Trophoblast cell (in vitro differentiated cells and primary cell): ENCODE data around the gene TESMIN.

Experiments
- DNase-seq, 2 donors: peaks; one replicate each; pipeline ENCODE4 v3.0.0-alpha.2; 2016
- H2AFZ ChIP-seq: 2 replicates; pipeline ENCODE4 v1.6.1; 2013; ENCODE audit warnings: low read length, moderate library complexity, mild to moderate bottlenecking; ENCODE audit not compliant: insufficient read depth, poor library complexity
- H2AK5ac ChIP-seq: 2 replicates; pipeline ENCODE4 v1.6.1; 2013; ENCODE audit warnings: mild to moderate bottlenecking, low read length
- H2BK120ac ChIP-seq: 2 replicates; pipeline ENCODE4 v1.6.1; 2013; ENCODE audit warnings: low read length, mild to moderate bottlenecking, moderate library complexity; ENCODE audit not compliant: insufficient read depth, poor library complexity
- H2BK12ac ChIP-seq: 2 replicates; pipeline ENCODE4 v1.6.1; 2013; ENCODE audit warnings: mild to moderate bottlenecking, low read length, moderate library complexity
- H2BK5ac ChIP-seq: 2 replicates; pipeline ENCODE4 v1.6.1; 2013; ENCODE audit warnings: low read length, low read depth, moderate library complexity, mild to moderate bottlenecking; ENCODE audit not compliant: poor library complexity
- H3K14ac ChIP-seq: 2 replicates; pipeline ENCODE4 v1.6.1; 2013; ENCODE audit warnings: mild to moderate bottlenecking, low read length
- H3K18ac ChIP-seq: 2 replicates; pipeline ENCODE4 v1.6.1; 2013; ENCODE audit warnings: mild to moderate bottlenecking, low read length
- H3K23ac ChIP-seq: 2 replicates; pipeline ENCODE4 v1.6.1; 2013; ENCODE audit warnings: low read length
- H3K27ac ChIP-seq: 2 replicates; pipeline ENCODE4 v1.5.1; 2013; ENCODE audit warnings: low read depth, mild to moderate bottlenecking, inconsistent platforms, low read length, moderate library complexity
- H3K27me3 ChIP-seq: 2 replicates; pipeline ENCODE4 v1.6.1; 2013; ENCODE audit warnings: inconsistent platforms, mild to moderate bottlenecking, low read length, moderate library complexity; ENCODE audit not compliant: insufficient read depth
- H3K36me3 ChIP-seq, 2 experiments: 1 replicate in 1 of 2; 2 replicates in 1 of 2; pipeline ENCODE4 v1.6.1; 2013; ENCODE audit warnings: low read length in 2 of 2, mild to moderate bottlenecking in 2 of 2, moderate library complexity in 1 of 2; ENCODE audit not compliant: insufficient read depth in 2 of 2, control insufficient read depth in 1 of 2
- H3K4ac ChIP-seq: 2 replicates; pipeline ENCODE4 v1.6.1; 2013; ENCODE audit warnings: low read depth, mild to moderate bottlenecking, low read length, moderate library complexity
- H3K4me1 ChIP-seq, 2 experiments: 1 replicate in 1 of 2; 2 replicates in 1 of 2; pipeline ENCODE4 v1.6.1; 2013; ENCODE audit warnings: low read length in 2 of 2, mild to moderate bottlenecking in 2 of 2, moderate library complexity in 1 of 2; ENCODE audit not compliant: insufficient read depth in 2 of 2, control insufficient read depth in 1 of 2
- H3K4me2 ChIP-seq: 2 replicates; pipeline ENCODE4 v1.6.1; 2013; ENCODE audit warnings: inconsistent platforms, mild to moderate bottlenecking, low read length, moderate library complexity
- H3K4me3 ChIP-seq: 2 replicates; pipeline ENCODE4 v1.5.1; 2013; ENCODE audit warnings: mild to moderate bottlenecking, low read depth, low read length, inconsistent platforms
- H3K79me1 ChIP-seq: one replicate; pipeline ENCODE4 v1.6.1; 2013; ENCODE audit warnings: low read length
- H3K79me2 ChIP-seq: 2 replicates; pipeline ENCODE4 v1.6.1; 2013; ENCODE audit warnings: low read length, mild to moderate bottlenecking; ENCODE audit not compliant: control insufficient read depth, insufficient read depth, poor library complexity
- H3K9ac ChIP-seq: 2 replicates; pipeline ENCODE4 v1.6.1; 2013; ENCODE audit warnings: mild to moderate bottlenecking, low read length
- H3K9me3 ChIP-seq: 2 replicates; pipeline ENCODE4 v1.6.1; 2013; ENCODE audit warnings: low read depth, mild to moderate bottlenecking, control low read depth, inconsistent platforms, low read length; ENCODE audit not compliant: insufficient read depth
- H4K12ac ChIP-seq: 2 replicates; pipeline ENCODE4 v1.6.1; 2013; ENCODE audit warnings: low read depth, mild to moderate bottlenecking, low read length, moderate library complexity
- H4K8ac ChIP-seq: 2 replicates; pipeline ENCODE4 v1.6.1; 2013; ENCODE audit warnings: low read depth, mild to moderate bottlenecking, low read length, moderate library complexity
- H4K91ac ChIP-seq: one replicate; pipeline ENCODE4 v1.6.1; 2013; ENCODE audit warnings: low read depth, mild to moderate bottlenecking, low read length, moderate library complexity
- WGBS: extraction: QIAGEN DNeasy Blood & Tissue Kit; methylation state at CpG from one replicate; pipeline ENCODE4 v1.1.7; 2013; ENCODE audit warnings: missing lambda C conversion rate; ENCODE audit not compliant: insufficient read length, insufficient coverage; ENCODE audit errors: extremely low coverage; 5-methylcytosine and 5-hydroxymethylcytosine counted together

TESMIN gene

GRCh38 chr11:68660066-68660810, 91.1 kb downstream of the TESMIN start:
- H2AFZ ChIP-seq: no peak overlapping the region
- no peaks in the 10 kb centered on the region for H3K79me1 ChIP-seq
- WGBS: no CpG with 5 or more reads among the region's 18 CpGs
- no peak overlapping the region for H3K4me3 ChIP-seq
- H3K23ac ChIP-seq: no peak overlapping the region
- H3K79me2 ChIP-seq: no peaks in the 10 kb centered on the region
- H3K4me2 ChIP-seq: no peak overlapping the region
- no peak for DNase-seq
- H3K27ac ChIP-seq: no peak overlapping the region
- no peak overlapping the region for H3K14ac ChIP-seq
- no peak overlapping the region for H3K9ac ChIP-seq
- peaks cover 12% of the 10 kb centered on the region for H3K9me3 ChIP-seq
- no peak overlapping the region for H2BK5ac ChIP-seq
- H3K4ac ChIP-seq: no peak overlapping the region
- no peak overlapping the region for H4K91ac ChIP-seq
- H3K18ac ChIP-seq: no peak overlapping the region
- H2BK12ac ChIP-seq: no peak overlapping the region
- no peak overlapping the region for H4K8ac ChIP-seq
- H2BK120ac ChIP-seq: no peak overlapping the region
- no peak overlapping the region for H4K12ac ChIP-seq
- H3K36me3 ChIP-seq: no peaks in the 10 kb centered on the region
- no peaks in the 10 kb centered on the region for H3K4me1 ChIP-seq
- no peak overlapping the region for H2AK5ac ChIP-seq
- H3K27me3 ChIP-seq: no peaks in the 10 kb centered on the region

DNA sequence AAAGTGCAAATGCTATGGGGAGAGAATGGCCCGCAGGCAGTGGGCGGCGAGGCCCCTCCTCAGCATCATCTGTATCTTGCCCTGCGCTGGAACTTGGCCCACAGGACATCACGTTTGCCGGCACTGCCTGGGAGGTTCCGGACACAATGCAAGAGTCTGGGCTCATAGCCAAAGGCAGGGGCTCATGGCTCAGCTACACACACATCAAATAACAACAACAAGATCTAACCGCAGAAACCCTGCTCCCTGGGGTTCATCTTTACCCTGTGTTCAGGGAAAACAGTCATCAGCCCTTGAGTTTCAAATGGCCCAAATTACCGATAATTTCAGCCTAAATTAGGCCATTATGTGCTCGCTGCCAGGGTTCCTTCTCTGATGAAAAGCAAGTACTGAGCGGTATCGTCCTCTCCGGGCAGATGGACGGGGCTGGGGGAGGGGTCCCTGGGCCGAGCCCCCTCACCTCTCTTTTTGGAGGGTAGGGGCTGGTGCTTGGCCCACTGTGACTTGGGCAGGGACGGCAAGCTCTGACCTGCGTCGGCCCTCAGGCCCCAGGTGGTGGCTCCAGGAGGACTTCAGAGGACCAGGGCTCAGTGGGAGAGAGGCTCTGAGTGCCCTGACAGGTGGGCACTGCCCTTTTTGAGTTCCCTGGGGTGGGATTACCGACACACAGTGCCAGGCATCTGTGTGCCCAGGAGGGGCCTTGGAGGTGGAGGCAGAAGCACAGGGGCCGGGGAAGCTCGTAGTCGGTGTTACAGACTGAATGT, 92.0 kb downstream of the TESMIN start:
- H3K4me1 ChIP-seq: no peaks in the 10 kb centered on the region

DNA sequence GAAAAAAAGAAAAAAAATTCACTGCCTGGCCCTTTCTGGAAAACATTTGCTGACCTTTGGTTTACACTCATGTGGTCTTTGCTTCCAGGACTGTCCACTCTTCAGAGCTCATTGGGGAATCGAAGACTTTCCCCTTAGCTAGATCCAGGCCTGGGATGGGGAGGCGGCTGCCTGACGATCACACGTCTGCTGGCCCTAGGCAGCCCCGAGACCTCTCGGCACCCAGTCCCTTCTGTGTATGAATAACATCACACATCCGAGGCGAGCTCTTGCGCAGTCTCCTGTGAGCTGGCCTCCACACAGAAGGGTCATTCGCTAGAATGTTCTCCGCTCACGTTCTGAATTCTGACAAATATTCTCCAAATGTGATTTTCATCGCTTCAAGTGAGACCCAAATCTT, 92.7 kb downstream of the TESMIN start:
- Histone ChIP-seq H3K79me2 (no peaks in the 10 kb centered on the region), H2BK12ac (no peak overlapping the region), H4K91ac (no peak overlapping the region), H3K9ac (no peak overlapping the region), H3K4me3 (no peak overlapping the region), H3K27me3 (no peaks in the 10 kb centered on the region), H3K4me1 (no peaks in the 10 kb centered on the region), H3K18ac (no peak overlapping the region), H3K79me1 (no peaks in the 10 kb centered on the region), H4K12ac (no peak overlapping the region), H3K9me3 (peaks cover 11% of the 10 kb centered on the region), H3K14ac (no peak overlapping the region), H2BK120ac (no peak overlapping the region), H3K4ac (no peak overlapping the region), H3K4me2 (no peak overlapping the region), H4K8ac (no peak overlapping the region), H2AK5ac (no peak overlapping the region), H3K27ac (no peak overlapping the region), H3K36me3 (no peaks in the 10 kb centered on the region), H2BK5ac (no peak overlapping the region), H2AFZ (no peak overlapping the region), H3K23ac (no peak overlapping the region)
- no CpG with 5 or more reads among the region's 13 CpGs for WGBS
- no peak for DNase-seq

More for the DNA sequence above, 92.0 kb downstream of the TESMIN start:
- no peak overlapping the region for H3K18ac ChIP-seq
- H3K4ac ChIP-seq: no peak overlapping the region
- H3K79me1 ChIP-seq: no peaks in the 10 kb centered on the region
- no peak overlapping the region for H2BK120ac ChIP-seq
- no peaks in the 10 kb centered on the region for H3K79me2 ChIP-seq
- no peaks in the 10 kb centered on the region for H3K36me3 ChIP-seq
- H2BK12ac ChIP-seq: no peak overlapping the region
- H3K27me3 ChIP-seq: no peaks in the 10 kb centered on the region
- no peak overlapping the region for H3K9ac ChIP-seq
- H2BK5ac ChIP-seq: no peak overlapping the region
- H4K12ac ChIP-seq: no peak overlapping the region
- no peak overlapping the region for H3K4me2 ChIP-seq
- no peak overlapping the region for H3K4me3 ChIP-seq
- H4K8ac ChIP-seq: no peak overlapping the region
- no peak overlapping the region for H2AFZ ChIP-seq
- no peak overlapping the region for H3K23ac ChIP-seq
- H3K27ac ChIP-seq: no peak overlapping the region
- no peak for DNase-seq
- H4K91ac ChIP-seq: no peak overlapping the region
- no CpG with 5 or more reads among the region's 22 CpGs for WGBS
- peaks cover 12% of the 10 kb centered on the region for H3K9me3 ChIP-seq
- no peak overlapping the region for H3K14ac ChIP-seq
- no peak overlapping the region for H2AK5ac ChIP-seq

- no peak overlapping the region for H2BK120ac ChIP-seq
- no peaks in the 10 kb centered on the region for H3K27me3 ChIP-seq
- H2AK5ac ChIP-seq: no peak overlapping the region
- no peak overlapping the region for H2AFZ ChIP-seq
- no peak overlapping the region for H2BK5ac ChIP-seq
- H3K4me3 ChIP-seq: no peak overlapping the region
- H3K4ac ChIP-seq: no peak overlapping the region
- H3K23ac ChIP-seq: no peak overlapping the region
- no peak overlapping the region for H4K12ac ChIP-seq
- H3K4me1 ChIP-seq: no peaks in the 10 kb centered on the region
- H3K9me3 ChIP-seq: peaks cover 11% of the 10 kb centered on the region
- H4K91ac ChIP-seq: no peak overlapping the region
- no peak overlapping the region for H3K27ac ChIP-seq
- no peak overlapping the region for H4K8ac ChIP-seq
- H3K14ac ChIP-seq: no peak overlapping the region
- H2BK12ac ChIP-seq: no peak overlapping the region
- no peaks in the 10 kb centered on the region for H3K79me1 ChIP-seq
- no peaks in the 10 kb centered on the region for H3K36me3 ChIP-seq
- no peaks in the 10 kb centered on the region for H3K79me2 ChIP-seq
- H3K4me2 ChIP-seq: no peak overlapping the region
- H3K9ac ChIP-seq: no peak overlapping the region
- WGBS: no CpG with 5 or more reads among the region's 8 CpGs
- DNase-seq: no peak
- no peak overlapping the region for H3K18ac ChIP-seq
Observed at GRCh38 chr11:68658097-68658496, 93.2 kb downstream of the TESMIN start.
